GM11168 (cell line): ENCODE data around the gene MRPL37.
"Not testable (repeated sequence)": the region's sequence is repeated elsewhere in the genome, so short reads cannot be mapped to it uniquely, and the experiment has no call there.

Source experiments
- in situ Hi-C: fragments of 300-500 bp; cut with MboI; formaldehyde crosslinking; loops from one replicate; pipeline ENCODE4 v1.12.0; 2022; ENCODE audit warnings: low sequenced_read_pairs; ENCODE audit not compliant: unreplicated experiment

The MRPL37 gene

DNA sequence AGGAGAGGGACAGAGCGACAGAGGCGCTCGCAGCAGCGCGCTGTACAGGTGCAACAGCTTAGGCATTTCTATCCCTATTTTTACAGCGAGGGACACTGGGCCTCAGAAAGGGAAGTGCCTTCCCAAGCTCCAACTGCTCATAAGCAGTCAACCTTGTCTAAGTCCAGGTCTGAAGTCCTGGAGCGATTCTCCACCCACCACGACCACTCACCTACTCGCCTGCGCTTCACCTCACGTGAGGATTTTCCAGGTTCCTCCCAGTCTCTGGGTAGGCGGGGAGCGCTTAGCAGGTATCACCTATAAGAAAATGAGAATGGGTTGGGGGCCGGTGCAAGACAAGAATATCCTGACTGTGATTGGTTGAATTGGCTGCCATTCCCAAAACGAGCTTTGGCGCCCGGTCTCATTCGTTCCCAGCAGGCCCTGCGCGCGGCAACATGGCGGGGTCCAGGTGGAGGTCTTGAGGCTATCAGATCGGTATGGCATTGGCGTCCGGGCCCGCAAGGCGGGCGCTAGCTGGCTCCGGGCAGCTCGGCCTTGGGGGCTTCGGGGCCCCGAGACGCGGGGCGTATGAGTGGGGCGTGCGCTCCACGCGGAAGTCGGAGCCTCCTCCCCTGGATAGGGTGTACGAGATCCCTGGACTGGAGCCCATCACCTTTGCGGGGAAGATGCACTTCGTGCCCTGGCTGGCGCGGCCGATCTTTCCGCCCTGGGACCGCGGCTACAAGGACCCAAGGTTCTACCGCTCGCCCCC, at the start of gene MRPL37, which contains the start of gene CYB5RL:
TSS of gene MRPL37 (plus strand) at position 403 of the 754 bp plus-strand sequence. CDS start at position 480, 77 bp downstream.
TSS of gene CYB5RL (minus strand) at position 266 of the 754 bp plus-strand sequence. CDS start 4,414 bp downstream, outside the sequence.
- in situ Hi-C loops, result no loop called here

GRCh38 chr1:54151013-54151412, 49.0 kb upstream of the MRPL37 start:
- in situ Hi-C loops, result no loop called here

DNA sequence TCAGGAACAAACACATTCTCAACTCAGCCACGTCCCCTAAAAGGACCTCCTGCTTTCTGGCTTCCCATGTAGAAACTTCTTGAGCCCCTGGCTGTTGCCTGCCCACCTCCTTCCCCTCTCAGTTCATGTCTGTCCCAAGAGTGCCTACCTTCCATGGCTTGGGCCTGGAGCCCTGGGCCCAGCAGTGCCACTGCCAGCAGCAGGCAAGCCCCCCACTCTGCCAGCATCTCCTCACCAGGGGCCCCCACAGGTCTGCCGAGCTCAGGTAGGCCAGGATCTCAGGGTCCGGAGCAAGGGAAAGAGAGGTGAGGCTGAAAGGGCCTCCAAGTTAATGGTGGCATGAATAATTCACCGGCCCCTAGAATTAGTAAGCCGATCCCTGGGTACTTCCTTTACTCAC, 47.3 kb upstream of the MRPL37 start, which contains the start of gene CDCP2:
TSS of gene CDCP2 (minus strand) at position 305 of the 400 bp plus-strand sequence. CDS start at position 227, 78 bp downstream.
- in situ Hi-C loops, result no loop called here

DNA sequence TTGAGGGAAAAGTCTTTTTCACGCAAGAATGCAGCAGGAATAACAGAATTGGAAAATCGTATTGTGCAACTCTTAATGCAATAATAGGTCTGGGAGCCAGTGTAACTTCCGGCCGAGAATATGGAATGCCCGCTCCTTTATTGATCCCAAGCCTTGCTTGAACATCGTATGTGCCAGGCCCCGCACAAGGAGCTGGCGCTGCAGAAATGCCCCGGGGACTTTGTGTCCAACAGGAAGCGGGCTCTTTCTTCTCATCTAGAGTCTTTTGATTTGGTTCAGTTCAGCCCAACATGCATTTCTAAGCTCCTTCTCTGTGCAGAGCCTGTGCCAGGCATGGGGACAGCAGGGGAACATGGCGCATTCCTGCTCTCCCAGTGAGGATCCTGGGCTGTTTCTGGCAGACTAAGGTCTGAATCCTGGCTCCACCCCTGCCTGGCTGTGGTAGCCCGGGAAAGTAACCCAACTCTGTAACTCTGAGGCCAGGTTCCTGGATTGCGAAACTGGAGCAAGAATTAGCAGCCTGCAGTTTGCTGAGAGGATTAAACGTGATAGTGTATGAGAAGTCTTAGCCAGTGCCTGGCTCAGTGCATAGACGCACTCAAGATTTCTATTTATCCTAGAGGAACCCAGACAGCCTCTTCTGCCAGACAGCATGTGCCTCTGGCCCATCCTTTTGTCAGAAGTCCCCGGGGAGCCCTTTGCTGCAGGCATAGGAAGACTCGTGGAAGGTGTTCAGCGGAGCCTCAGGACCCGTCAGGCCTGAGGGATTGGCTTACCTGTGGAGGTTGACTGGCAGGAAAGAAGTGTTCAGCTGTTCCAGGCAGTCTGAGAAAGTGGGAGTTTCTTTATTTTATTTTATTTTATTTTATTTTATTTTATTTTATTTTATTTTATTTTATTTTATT, 46.2 kb upstream of the MRPL37 start:
- in situ Hi-C loops, result no loop called here

GRCh38 chr1:54156201-54156600, 43.8 kb upstream of the MRPL37 start:
- in situ Hi-C loops, result no loop called here

DNA sequence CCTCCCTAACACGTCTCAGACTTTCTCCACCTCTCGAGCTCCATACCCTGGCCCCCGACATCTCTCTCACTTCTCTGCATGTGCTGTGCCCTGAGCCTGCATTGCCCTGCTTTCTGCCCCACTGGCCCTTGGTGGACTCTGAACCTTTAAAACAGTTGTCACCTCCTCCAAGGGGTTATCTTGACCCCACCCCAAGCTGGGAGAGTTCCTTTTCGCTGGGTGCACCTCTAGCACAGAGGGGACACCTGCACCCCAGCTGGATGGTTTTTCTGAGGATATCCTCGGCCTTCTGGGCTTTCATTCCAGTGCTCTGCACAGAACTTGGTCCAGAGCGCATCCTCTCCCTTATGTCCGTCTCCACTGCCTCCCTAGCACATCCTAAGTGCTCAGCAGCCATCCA, 43.0 kb upstream of the MRPL37 start:
- in situ Hi-C loops, result no loop called here

GRCh38 chr1:54157401-54157800, 42.6 kb upstream of the MRPL37 start:
- in situ Hi-C loops, result no loop called here

GRCh38 chr1:54158071-54158470, 41.9 kb upstream of the MRPL37 start:
- in situ Hi-C loops, result no loop called here

DNA sequence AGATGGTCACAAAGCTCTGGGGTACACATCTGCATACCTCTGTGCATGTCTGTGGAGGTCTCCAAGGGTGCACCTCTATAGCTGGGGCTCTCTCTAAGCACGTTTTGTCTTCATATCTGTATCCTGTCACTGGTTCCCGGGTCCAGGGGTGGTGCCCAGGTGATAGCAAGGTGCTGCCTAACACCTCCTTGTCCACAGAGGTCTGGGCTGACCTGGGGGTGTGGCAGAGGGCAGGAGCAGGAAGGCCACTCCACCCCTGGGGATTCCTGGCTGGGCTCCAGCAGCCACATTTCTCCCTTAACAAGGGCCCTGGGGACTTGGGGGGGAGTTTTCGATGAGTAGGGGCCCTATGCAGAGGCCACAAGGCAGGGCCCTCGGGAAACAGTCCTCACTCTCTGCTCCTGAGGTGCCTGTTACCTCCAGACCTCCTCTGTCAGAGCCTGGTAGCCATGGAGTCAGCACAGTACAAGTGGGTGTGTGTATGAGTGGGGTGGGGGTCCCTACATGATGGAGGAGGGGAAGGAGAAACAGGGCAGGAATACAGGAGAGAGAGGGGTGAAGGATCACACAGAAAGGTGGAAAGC, 40.1 kb upstream of the MRPL37 start:
- in situ Hi-C loops, result no loop called here

- in situ Hi-C loops, result no loop called here
Observed at GRCh38 chr1:54160351-54160750, 39.6 kb upstream of the MRPL37 start.

DNA sequence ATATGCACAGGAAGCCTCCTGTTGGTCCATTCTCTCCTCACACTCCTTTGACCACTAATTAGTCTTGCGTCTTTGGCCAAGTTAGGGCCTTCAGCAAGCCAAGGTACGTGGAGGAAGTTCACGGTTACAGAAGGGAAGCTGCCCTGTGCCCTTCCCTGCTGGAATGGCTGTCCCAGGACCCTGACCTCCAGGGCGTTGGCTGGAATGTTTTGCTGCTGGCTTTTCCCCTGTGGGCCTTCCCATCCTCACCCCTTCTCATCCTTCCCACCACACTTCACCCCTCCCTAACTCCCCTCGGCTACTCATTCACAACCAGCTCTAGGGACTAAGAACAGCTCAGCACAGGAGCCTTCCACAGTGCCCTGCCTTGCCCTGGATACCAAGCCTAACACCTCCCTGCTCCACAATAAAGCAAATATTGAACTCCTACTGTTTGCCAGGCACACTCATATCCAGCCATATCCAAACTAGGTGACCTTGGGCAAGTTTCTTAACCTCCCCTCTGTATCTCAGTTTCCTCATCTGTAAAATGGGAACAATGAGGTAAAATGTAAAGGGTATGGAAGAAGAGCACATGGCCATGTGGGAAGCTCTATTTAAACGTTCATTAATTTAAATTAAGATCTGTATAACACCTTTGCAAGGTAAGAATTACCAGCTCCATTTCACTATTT, 38.3 kb upstream of the MRPL37 start:
- in situ Hi-C loops, result no loop called here

GRCh38 chr1:54163051-54163450, 36.9 kb upstream of the MRPL37 start:
- in situ Hi-C loops, result no loop called here

- in situ Hi-C loops, result no loop called here
Observed at GRCh38 chr1:54163573-54163972, 36.4 kb upstream of the MRPL37 start.

GRCh38 chr1:54165146-54165545, 34.8 kb upstream of the MRPL37 start:
- in situ Hi-C loops, result no loop called here

GRCh38 chr1:54166357-54166756, 33.6 kb upstream of the MRPL37 start:
- in situ Hi-C loops, result not testable (repeated sequence)

- in situ Hi-C loops, result no loop called here
Observed at GRCh38 chr1:54167422-54168139, 32.4 kb upstream of the MRPL37 start.

DNA sequence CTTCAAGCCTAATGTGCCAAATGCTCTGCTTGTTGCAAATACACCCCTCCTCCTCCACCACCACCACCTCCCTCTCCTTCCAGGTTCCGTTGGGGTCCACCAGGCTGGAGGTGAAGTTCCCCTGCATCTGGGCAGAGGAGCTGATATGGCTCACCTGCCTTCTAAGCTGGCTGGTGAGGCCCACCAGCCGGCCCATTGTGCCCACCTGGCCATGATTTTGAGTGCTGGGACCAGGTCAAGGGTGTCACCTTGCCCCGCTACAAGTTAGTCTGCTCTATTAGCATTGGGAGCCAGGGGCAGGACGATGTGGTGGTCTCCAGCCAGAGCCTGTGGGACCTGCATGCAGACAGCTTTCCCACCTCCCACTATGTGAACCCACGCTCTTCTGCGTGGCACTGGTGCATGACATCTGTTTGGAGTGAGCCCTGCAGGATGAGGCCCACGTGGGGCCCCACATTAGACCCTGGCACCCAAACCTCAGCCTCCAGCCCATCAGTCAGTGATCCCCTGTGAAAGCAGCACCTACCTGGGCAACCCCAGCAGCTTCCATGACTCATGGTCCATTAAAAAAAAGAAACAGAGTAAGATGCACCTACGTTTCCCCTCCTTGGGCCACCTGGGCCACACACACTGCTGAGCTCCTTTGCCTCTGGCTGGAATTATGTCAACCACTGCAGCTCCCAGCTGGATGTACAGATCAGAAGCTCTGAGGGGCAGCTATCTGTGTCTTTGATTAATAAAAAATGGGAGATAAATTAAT, 31.6 kb upstream of the MRPL37 start:
- in situ Hi-C loops, result no loop called here

DNA sequence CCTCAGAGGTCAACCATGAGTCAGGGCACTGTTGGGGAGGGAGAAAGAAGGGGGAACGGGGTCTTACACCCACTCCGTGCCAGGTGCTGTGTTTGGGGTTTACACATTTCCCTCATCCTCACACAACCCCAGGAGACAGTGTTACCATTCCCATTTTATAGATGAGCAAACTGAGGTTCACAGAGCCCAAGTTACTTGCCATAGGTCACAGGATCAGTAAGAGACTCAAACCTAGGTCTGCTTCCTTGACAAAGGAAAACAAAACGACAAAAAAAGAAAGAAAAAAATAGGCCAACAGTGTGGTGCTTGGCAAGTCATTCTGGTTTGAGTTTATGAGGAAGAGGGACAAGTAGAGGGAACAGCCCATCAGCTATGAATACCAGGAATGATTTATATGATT, 30.9 kb upstream of the MRPL37 start:
- in situ Hi-C loops, result no loop called here

GRCh38 chr1:54171016-54171415, 29.0 kb upstream of the MRPL37 start:
- in situ Hi-C loops, result no loop called here
